HG02938 (cell line): ENCODE data around the gene CHRNA4.

Experiments used
- ATAC-seq: cut with Tn5 transposase; IDR thresholded peaks from one replicate; pipeline ENCODE4 v1.9.1; 2021; ENCODE audit warnings: mild to moderate bottlenecking, moderate library complexity; ENCODE audit not compliant: unreplicated experiment

Gene CHRNA4

DNA sequence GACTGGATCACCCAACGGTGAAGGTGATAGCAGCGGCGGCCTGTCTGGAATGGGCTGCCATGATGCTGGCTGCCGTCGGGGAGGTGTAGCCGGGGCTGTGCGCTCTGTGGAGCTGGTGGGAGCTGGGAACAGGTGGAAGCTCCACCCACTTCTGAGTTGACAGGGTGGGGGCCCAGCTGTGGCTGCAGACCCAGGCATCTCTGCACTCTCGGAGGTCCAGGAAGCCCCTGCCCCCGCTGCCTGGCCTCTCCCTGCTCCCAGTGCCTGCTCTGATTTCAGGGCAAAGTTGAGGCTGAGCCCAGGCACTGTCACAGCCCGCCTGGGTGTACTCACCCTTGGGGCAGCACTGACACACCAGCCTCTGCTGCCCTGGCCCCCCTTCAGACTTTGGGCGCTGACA is 18.1 kb upstream of the CHRNA4 start:
- no peak for ATAC-seq

DNA sequence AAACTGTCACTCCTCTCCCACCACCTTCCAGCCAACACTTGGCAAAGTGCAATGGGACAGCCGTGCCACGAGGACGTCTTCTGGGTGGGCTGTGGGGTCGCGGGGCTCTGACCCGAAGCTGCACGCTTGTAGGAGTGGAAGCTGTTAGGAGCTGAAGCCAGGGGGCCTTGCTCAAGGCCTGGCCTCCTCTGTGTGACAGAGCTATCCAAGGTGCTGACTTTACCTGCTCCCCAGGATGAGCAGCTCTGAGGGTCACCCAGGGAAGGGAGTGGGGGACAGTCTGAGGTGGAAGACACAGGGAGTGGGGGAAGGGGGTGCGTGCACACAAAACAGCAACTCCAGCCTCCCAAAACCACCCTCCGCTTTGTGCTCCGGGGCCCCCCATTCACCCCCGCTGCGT is 17.5 kb upstream of the CHRNA4 start:
- ATAC-seq: no peak

DNA sequence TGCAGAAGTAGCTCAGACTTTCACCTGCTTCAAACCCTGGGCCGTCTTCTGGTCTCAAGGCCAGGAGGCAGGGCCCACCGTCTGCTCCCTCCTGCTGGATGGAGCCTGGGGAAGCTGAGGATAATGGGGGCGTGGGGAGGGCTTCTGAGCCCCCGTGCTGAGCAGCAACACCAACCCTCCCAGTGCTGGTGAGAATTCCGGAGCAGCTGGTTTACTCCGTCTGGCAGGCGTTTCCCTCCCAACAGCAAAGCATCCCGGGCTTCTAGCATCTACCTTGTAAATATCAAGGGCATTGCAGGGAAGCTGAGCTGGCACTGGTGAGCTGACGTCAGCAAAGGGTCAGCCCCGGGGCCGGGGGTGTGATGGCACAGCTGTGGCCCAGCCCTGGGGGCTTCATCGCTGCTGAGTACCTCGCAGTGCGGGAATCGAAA is 16.8 kb upstream of the CHRNA4 start:
- ATAC-seq: no peak

DNA sequence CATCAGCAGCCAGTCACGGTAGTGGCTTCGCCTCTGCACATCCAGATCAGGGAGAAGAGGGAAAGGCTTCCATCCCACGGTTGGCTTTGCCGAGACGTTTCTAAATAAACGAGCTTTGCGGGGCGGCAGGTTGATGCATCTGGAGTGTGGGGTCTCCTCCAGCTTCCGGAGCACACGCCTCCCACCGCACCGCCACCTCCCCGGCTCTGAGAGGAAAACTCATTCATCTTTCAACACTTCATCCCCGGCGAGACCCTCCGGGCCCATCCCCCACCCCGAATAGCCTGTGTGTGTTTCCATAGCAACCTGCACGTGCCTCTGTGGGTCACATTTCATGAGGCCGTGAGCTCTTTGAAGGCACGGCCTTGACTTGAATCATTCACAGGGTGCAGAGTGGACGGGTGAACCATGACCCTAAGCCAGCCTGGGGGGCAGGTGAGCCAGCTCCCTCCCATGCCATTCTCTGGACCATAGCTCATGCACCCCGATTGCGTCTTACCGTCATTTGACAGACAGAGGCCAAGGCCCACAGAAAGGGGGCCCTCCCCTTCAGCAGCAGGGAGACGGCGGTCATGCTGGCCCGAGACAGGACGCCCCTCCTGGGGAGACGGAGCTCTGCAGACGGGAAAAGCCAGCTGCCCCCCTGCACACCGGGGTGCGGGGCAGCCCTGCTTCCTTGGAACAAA is 16.2 kb upstream of the CHRNA4 start:
- no peak for ATAC-seq

DNA sequence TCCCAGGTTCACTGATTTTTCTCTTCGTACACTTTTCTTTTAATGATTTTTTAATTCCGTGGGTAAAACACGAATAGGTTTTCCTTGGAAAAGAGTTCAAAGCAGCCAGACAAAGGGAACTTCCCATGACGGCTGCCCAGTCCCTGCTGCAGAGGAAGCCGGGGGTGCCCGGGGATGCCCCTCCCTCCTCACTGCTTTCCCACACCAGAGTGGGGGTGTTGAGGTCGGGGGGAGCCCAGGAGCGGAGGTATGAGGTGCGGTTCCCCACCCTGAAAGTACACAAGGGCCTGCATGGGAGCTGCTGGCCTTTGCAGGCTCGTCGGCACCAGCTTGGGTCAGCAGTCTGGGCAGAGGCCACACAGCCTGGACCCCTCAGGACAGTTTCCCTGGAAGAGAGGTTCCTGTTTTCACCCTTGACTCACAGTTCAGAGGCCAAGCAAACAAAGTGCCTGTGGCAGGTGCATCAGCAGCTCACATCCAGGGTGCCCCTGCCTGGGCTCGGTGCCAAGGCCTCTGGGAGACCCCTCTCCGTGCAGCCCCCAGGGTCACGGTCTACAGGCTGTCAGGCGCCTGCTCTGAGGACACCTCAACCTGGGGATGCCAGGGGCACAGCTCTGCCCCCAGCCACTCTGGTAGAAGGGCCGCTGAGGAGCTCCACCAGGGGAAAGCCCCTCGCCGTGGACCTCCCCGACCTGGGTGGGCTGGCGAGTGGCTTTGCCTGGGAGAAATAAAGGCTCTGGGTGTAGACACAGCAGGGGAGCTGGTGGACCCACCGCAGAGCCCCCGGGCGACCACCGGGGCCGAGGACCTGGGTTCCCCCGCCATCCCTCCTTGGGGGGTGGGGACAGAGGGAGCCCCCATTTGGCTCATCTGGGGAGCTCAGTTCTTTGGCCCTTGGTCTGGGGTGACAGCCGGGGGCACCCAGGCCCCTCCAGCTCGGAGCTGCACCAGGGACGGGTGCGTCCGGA is 15.4 kb upstream of the CHRNA4 start:
- no peak for ATAC-seq

DNA sequence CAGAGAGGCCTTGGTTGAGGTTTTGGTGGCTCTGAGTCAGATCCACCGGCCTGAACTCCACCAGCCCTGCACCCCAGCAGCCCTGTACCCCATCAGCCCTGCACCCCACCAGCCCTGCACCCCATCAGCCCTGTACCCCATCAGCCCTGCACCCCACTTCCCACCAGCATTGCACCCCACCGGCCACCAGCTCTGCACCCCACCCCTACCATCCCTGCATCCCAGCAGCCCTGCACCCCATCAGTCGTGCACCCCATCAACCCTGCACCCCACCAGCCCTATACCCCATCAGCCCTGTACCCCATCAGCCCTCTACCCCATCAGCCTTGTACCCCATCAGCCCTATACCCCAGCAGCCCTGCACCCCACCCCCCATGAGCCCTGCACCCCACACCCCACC is 14.3 kb upstream of the CHRNA4 start:
- ATAC-seq: no peak

DNA sequence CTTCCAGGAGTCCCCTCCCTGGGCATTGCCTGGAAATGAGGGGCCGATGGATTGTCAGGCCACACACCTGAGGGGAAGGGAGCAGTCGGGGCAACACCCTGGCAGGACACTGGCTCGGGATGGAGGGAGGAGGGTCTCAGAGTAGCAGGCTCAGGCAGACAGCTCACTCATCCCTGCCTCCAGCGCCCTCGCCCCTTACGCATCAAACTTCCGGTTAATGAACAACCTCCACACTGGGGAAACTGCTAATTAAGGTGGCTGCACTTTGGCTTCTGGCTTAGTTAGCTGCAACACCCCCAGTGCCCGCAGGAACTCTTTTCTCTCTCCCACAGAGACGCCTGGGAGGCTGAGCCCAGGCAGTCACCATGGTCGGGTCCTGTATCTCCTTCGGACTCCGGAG is 13.4 kb upstream of the CHRNA4 start:
- no peak for ATAC-seq

DNA sequence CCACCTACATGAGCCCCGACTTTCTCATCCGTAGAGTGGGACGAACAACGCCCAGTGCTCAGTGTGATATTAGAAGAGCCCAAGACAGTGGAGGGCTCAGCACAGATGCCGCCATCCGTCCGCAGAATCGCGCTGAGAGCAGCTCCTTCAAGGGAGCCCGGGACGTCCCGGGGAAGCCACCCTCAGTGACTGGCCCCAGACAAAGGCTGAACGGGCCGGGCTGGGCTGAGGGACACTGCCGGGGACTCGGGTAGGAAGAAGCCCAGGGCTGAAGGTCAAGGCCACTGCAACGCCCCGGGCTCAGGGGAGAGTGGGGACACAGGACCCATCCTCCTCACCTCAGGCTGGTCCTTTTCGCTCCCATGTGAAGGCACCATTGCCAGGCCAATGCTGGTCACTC is 12.8 kb upstream of the CHRNA4 start:
- no peak for ATAC-seq

DNA sequence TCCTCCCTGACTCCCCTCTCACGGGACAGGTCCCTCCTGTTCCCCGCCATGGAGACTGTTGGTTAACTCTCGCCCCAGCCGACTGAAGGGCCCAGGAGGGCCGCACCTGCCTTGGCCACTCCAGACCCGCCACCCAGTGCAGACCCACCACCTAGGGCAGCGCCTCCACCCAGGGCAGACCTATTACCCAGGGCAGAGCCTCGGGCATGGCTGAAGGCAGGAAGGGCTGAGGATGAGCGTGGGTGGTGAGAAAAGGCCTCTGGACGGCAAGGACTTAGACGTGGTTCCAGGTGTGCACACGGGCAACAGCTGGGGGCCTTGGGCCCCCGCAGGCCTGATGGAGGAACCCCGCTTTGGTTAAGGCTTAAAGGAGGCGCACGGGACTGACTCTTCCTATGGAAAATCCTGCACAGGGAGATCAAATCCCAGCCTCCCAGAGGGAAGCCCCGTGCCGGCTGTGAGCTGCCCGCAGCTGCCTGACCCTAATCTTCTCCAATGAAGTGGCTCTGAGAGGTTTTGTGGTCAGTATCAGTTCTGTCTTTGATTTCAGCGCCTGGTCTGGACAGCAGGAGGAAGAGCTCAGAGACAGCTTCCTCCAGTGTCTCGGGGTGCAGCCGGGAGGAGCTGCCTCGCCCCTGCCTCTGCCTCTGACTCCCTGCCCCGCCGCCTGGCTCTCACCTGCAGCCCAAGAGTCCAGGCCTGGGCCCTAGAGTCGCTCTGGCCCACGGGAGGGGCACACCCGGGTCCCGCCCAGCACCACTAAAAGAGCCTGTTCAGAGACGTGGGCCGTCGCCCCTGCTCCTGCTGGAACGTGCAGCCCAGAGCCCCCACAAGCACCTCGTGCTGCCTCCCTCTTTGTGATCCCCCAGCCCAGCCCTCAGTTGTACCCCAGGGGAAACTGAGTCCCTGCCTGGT is 12.1 kb upstream of the CHRNA4 start:
- no peak for ATAC-seq

DNA sequence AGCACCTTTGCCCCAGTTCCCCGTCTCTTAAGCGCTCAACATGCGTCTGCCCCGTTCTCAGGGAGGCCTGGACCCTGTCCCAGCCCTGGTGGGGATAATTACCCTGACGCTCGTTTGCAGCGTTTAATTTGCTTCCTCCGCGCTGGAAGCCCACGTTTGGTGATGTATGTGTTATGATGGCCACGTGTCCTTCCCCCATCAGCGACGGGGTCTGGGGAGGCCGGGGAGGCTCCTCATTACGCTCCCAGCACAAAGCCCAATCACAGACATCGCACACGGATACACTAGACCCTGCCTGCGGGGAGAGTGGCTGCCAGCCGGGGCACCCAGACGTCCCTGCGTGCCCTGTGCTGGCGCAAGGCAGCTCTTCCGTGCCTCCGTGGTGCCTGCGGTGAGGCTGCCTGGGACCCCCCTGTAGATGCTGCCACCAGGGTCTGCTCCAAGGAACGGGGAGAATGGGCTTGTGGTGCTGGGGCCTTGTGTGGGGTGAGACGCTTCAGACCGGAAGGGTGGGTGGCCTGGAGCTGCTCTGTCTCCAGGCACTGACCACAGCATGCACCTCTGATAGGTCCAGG is 10.2 kb upstream of the CHRNA4 start:
- no peak for ATAC-seq

DNA sequence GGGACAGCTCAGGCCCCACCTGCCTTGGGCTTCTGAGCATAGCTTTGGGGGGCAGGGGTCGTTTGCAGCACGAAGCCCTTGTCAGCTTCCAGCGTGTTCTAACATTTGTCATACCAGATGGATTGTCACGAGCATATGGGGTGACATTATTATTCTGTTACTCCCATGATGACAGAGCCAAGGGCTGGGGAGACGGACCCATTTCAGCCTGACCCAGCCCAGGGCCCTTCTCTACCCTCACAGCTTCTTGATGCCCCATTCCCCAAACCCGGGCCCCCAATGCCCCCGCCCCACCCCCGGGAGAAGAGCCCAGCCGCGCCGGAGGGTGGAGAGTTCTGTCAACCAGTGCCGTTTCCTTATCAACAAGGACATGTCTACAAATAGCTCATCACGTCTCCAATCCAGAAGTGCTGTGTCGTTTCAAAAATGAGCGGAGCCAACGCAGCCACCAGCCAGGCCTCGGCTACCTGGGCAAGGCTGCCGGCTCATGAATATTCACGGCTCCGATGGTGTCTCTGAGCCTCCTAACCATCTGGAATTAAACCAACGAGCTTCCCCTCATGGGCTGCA is 9.6 kb upstream of the CHRNA4 start:
- ATAC-seq: no peak

DNA sequence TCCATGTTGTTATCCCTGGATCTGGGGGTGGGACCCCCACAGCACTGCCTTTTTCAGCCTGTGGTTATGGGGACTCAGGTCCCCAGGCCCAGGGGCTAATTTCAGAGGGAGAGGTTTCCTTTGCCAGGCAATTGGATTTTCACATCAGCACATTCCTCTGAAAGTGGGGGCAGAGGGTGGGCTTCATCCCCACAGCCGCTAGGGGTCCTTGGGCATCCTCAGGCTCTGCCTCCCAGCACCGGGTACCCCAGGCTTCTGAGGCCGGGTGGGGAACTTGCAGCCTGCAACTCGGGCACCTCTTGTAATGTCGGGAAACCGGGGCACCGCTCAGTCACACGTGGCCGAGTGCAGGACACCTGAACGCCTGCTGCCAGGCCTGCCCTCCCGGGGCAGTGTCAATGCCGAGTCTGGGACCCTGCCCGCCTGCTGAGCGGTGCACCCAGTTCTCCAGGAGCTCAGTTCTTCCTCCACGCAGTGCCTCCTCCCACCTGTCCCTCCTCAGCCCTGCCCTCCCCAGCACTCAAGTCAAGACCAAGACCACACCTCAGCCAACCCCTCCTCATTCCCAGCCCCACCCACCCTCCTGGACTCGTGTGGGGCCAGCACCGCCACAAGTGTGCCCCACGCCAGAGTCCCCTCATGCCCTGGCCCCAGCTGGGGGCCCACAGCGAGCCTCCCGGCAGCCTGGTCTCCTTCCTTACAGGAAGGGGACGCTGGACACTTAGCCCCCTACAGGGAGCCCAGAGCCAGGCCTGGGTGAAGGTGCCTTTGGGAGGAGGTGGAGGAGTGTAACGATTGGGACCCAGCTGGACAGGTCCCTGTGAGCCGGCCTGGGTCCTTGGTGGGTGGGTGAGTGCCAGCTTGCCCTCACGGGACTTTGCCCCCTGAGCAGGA is 8.8 kb upstream of the CHRNA4 start:
- no peak for ATAC-seq

DNA sequence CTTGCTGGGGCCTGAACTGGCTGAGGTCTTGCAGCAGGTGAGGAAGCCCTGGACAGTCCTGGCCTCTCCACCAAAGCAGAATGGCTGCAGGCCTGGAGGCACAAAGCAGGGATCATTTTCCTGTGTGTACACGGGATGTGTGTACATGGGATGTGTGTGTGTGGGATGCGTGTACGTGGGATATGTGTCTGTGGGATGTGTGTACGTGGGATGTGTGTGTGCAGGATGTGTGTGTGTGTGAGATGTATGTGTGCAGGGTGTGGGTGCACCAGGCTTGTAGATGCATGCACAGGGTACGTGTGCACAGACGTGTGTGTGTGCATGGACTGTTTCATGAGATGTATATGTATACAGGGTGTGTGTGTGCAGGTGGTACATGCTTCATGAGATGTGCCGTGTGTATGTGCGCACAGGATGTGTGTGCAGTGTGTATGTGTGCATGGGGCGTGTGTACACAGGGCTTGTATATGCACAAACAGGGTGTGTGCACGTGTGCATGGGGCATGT is 7.9 kb upstream of the CHRNA4 start:
- no peak for ATAC-seq

DNA sequence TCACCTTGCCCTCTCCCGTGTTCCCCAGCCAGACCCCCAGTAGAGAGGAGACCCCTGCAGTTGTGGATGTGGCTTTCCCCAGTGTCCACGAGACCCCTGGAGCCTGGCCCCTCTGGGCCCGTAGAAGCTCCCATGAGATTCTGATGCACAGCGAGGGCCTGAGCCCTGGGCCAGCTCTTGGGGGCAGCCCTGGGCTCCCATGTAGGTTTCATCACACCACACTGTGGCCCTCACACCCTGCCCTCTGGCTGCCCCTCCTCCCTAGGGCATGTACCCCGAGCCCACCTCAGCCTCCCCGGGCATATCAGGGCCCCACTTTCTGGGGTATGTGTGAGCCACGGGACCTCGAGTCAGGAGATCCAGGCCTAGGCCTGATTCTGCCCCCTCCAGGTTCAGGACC is 7.0 kb upstream of the CHRNA4 start:
- no peak for ATAC-seq

DNA sequence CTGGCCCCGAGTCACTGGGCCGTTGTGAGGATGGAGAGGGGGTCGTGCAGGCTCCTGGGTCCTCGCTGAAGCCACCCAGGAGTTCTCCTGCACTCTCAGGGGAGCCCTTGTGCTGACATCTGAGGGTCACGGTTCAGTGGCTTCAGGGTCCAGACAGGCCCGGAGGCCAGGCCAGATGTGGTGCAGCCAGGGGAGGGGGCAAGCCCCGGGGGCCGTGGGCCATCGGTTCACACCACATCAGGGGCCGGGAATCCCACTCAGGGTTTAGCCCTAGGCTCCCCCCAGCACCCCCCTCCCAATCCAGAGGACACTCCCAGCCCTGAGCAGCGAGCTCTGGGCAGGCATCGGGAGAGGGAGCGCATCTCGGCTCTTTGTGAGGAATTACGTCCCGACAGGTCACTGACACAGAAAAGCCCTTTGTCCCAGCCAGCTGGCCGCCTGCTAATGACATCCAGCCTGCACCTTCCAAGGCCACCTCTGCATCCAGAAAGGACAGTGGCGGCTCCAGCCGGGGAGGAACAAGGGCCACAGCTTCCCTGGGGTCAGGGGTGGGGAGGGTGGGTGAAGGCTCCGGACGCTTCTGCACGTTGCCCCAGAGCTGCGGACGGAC is 6.4 kb upstream of the CHRNA4 start:
- ATAC-seq: no peak

DNA sequence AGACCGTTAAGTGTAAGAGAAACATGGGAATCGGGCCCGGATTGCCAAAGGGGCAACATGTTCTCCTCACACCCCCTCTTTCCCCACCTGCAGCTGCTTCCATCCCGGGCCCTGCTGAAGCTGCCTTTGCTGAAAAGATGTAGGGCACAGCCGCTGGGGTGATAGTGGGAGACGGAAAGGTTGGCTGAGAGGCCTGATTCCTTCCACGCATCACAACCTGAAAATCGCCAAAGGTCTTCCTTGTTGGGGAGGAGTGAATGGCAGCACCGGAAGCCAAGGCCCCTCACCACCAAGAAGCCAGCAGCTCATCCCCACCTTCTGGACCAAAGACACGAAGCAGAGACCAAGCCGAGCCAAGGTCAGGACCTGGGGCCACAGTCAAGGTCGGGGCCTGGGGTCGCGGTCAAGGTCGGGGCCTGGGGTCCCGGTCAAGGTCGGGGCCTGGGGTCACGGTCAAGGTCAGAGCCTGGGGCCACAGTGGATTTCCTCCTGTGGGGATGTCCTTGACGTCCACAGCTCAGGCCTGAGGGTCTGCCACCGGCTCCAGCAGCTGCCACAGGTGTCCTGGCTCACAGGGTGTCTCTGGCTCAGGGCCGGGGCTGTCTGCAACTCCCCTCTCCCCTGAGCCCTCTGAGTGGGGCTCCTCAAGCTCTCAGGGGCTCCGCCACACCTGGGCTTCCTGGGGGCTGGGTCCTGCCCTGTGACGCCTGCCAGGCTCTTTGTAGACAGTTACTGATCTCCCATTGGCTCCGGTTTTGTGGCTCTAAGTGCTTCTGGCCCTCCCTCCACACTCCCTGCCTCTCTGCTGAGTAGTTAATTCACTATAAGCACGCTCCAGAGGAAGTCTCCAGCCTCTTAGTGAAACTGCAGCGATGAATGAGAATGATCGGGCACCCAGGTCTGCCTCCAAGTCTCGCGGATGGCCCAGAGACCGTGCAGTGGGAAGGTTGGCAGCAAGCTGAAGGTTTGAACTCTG is 5.5 kb upstream of the CHRNA4 start:
- ATAC-seq: no peak

DNA sequence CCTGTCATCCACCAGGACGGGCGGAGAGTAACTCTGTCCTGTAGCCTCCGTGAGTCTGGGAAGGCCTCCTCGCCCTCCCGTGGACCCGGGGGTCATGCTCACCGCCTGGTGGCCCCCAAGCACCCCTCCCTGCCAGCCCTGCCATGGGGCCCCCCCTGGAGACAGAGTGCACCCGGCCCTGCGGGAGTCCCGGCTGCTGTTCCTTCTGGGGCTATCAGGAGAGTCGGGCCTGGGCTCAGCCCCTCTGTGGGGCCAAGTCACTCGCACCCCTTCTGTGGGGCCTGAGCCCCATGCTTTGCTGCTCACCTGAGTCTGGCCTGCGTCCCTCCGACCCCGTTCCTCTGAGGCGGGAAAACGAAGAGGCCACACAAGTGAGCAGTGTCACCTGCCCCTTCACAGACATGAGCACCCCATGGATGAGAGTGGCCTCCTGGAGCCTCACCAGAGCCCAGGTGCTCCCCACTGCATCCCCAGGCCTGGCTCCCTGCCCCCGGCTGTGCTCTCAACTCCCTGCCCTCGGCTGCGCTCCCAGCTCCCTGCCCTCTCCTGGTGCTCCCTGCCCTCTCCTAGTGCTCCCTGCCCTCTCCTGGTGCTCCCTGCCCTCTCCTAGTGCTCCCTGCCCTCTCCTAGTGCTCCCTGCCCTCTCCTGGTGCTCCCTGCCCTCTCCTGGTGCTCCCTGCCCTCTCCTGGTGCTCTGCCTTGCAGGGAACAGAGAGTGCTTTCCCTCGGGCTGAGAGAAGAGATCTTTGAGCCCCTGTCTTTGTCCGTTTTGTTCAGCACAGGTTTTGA is 4.6 kb upstream of the CHRNA4 start:
- ATAC-seq: no peak
